ENCODE results near the gene SUMO4.

DNA sequence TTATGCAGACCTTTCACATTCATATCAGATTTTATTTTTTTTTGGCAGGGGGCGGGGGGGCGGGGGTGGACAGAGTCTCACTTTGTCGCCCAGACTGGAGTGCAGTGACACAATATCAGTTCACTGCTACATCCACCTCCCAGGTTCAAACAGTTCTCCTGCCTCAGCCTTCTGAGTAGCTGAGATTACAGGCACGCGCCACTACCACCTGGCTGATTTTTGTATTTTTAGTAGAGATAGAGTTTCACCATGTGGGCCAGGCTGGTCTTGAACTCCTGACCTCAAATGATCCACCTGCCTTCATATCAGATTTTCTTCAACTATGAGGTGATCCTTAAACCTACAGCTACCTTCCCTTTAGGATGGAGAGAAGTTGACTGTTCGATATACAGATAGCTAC, 8.0 kb upstream of the SUMO4 start:
- no peak for TF ChIP-seq POLR2AphosphoS5 (IDR thresholded peaks at IDR 0.05; ENCODE audit: insufficient read depth in 1 of 2, low read depth in 1 of 2)
- TF ChIP-seq, protein P1, sequence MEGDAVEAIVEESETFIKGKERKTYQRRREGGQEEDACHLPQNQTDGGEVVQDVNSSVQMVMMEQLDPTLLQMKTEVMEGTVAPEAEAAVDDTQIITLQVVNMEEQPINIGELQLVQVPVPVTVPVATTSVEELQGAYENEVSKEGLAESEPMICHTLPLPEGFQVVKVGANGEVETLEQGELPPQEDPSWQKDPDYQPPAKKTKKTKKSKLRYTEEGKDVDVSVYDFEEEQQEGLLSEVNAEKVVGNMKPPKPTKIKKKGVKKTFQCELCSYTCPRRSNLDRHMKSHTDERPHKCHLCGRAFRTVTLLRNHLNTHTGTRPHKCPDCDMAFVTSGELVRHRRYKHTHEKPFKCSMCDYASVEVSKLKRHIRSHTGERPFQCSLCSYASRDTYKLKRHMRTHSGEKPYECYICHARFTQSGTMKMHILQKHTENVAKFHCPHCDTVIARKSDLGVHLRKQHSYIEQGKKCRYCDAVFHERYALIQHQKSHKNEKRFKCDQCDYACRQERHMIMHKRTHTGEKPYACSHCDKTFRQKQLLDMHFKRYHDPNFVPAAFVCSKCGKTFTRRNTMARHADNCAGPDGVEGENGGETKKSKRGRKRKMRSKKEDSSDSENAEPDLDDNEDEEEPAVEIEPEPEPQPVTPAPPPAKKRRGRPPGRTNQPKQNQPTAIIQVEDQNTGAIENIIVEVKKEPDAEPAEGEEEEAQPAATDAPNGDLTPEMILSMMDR (IDR thresholded peaks at IDR 0.05), result no peak
